Mucosa of descending colon (tissue), 3 donors: Measurements from ENCODE around the gene OR52E8. TPM values are rescaled to one million over a fixed set of nuclear protein-coding genes. Genes with fewer than 3 reads are reported as not detected.

Source experiments
- ATAC-seq: fragments of 200-7000 bp; cut with Tn5 transposase; one replicate; pipeline ENCODE4 v1.9.1; 2020; ENCODE audit warnings: mild to moderate bottlenecking, moderate library complexity
- DNase-seq, 3 donors: peaks; one replicate each; pipeline ENCODE4 v3.0.0-alpha.2; 2020
- H3K36me3 ChIP-seq: fragments of 200-600 bp; one replicate; pipeline ENCODE4 v1.8.0; 2021; ENCODE audit warnings: low read depth, mild to moderate bottlenecking
- H3K4me1 ChIP-seq: fragments of 200-600 bp; one replicate; pipeline ENCODE4 v1.8.0; 2021; ENCODE audit warnings: low read depth, mild to moderate bottlenecking
- H3K4me3 ChIP-seq: fragments of 200-600 bp; one replicate; pipeline ENCODE4 v1.8.0; 2021; ENCODE audit warnings: mild to moderate bottlenecking
- H3K9me3 ChIP-seq: fragments of 200-600 bp; one replicate; pipeline ENCODE4 v1.8.0; 2021; ENCODE audit warnings: mild to moderate bottlenecking
- intact Hi-C, 2 donors: fragments of 100-400 bp; cut with DNase I in 1 of 2; cut with micrococcal nuclease in 1 of 2; formaldehyde crosslinking; loops; one replicate each; pipeline versions ENCODE4 v1.11.0 to v1.11.1; 2022; cut with DNase I, micrococcal nuclease
- total RNA-seq, 3 donors: library from RNA; stranded (reverse); fragmentation: NEBNext Ultra II Directional in 2 of 3; extraction: Animal tissue kit (Norgen Biotek cat#: 25700) in 2 of 3; gene quantifications; one replicate each; pipeline versions ENCODE4 v1.2.1 to v1.2.4, GENCODE V29; 2021 to 2023
- TF ChIP-seq, protein P1 (sequence below): fragments of 200-600 bp; IDR thresholded peaks from one replicate; pipeline ENCODE4 v1.8.0; 2022; ENCODE audit warnings: antibody characterized with exemption, mild to moderate bottlenecking
- donor health status: DM: no; HTN: no; CAD: no; lungs with moderate emphysema.
- donor health status: DM: no; HTN: no; CAD: no.
- donor health status: DM: no; HTN: yes; CAD: no.

Gene OR52E8
- total RNA-seq, 3 donors from 2014 or later = not detected

- DNase-seq (no peak), ATAC-seq (no peak)
Measured at GRCh38 chr11:5807580-5807979, 49.9 kb downstream of the OR52E8 start.

More at GRCh38 chr11:5807580-5807979, 49.9 kb downstream of the OR52E8 start:
- intact Hi-C loops = loop anchor here (5.0 to 10.0 kb wide), 3 partner anchors 330 to 685 kb away; no protein-coding TSS in a partner anchor
- no peaks in the 10 kb centered on the region for H3K4me1 ChIP-seq
- no peaks in the 10 kb centered on the region for H3K36me3 ChIP-seq
- TF ChIP-seq, protein P1, sequence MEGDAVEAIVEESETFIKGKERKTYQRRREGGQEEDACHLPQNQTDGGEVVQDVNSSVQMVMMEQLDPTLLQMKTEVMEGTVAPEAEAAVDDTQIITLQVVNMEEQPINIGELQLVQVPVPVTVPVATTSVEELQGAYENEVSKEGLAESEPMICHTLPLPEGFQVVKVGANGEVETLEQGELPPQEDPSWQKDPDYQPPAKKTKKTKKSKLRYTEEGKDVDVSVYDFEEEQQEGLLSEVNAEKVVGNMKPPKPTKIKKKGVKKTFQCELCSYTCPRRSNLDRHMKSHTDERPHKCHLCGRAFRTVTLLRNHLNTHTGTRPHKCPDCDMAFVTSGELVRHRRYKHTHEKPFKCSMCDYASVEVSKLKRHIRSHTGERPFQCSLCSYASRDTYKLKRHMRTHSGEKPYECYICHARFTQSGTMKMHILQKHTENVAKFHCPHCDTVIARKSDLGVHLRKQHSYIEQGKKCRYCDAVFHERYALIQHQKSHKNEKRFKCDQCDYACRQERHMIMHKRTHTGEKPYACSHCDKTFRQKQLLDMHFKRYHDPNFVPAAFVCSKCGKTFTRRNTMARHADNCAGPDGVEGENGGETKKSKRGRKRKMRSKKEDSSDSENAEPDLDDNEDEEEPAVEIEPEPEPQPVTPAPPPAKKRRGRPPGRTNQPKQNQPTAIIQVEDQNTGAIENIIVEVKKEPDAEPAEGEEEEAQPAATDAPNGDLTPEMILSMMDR = no peak
- H3K4me3 ChIP-seq = no peak overlapping the region
- no peaks in the 10 kb centered on the region for H3K9me3 ChIP-seq

Other genes with a start within 250 kb of the OR52E8 start
- 10 to 100 TPM in 1 of 3 donors, 1 to 10 TPM in 2; 7.3 to 11.9 (median 8.5) TPM for gene TRIM34, start 232.7 kb downstream of the OR52E8 start, total RNA-seq
- 10 to 100 TPM; 19.6 to 24.6 (median 21.5) TPM for gene TRIM5, start 172.6 kb downstream of the OR52E8 start, total RNA-seq
- gene TRIM22, start 167.9 kb downstream of the OR52E8 start, total RNA-seq = 10 to 100 TPM in 2 of 3 donors, 1 to 10 TPM in 1; 9.7 to 47.1 (median 31.5) TPM
- gene OR56B1, start 121.2 kb downstream of the OR52E8 start, total RNA-seq = not detected
- not detected for gene OR52N4, start 103.4 kb downstream of the OR52E8 start, total RNA-seq
- not detected for gene OR52N5, start 74.3 kb downstream of the OR52E8 start, total RNA-seq
- gene OR52N1, start 66.4 kb downstream of the OR52E8 start, total RNA-seq = not detected
- not detected for gene OR52N2, start 48.8 kb downstream of the OR52E8 start, total RNA-seq
- not detected for gene OR52E6, start 15.8 kb downstream of the OR52E8 start, total RNA-seq
- not detected for gene OR52E4, start 22.9 kb upstream of the OR52E8 start, total RNA-seq
- not detected for gene OR52E5, start 35.5 kb upstream of the OR52E8 start, total RNA-seq
- not detected for gene OR56A3, start 84.6 kb upstream of the OR52E8 start, total RNA-seq
- gene OR56A5, start 110.8 kb upstream of the OR52E8 start, total RNA-seq = not detected
- gene OR52L1, start 129.3 kb upstream of the OR52E8 start, total RNA-seq = not detected
- gene OR56A4, start 149.3 kb upstream of the OR52E8 start, total RNA-seq = under 1 TPM in 2 of 3 donors, not detected in 1; 0.10 to 0.20 TPM
- under 1 TPM; 0.03 to 0.09 (median 0.05) TPM for gene OR56A1, start 173.1 kb upstream of the OR52E8 start, total RNA-seq
- gene OR56B4, start 250.0 kb upstream of the OR52E8 start, total RNA-seq = not detected